HG03139 (cell line): ENCODE results near the gene STX5.
"Not testable (repeated sequence)": the region's sequence is repeated elsewhere in the genome, so short reads cannot be mapped to it uniquely, and the experiment has no call there.

Source experiments
- ATAC-seq: cut with Tn5 transposase; IDR thresholded peaks from one replicate; pipeline ENCODE4 v1.9.1; 2021; ENCODE audit not compliant: unreplicated experiment

STX5 gene

GRCh38 chr11:62830904-62831519 is 839 bp downstream of the STX5 start:
- ATAC-seq = no peak

- not testable (repeated sequence) for ATAC-seq
Measured at GRCh38 chr11:62828130-62828529, 3.7 kb downstream of the STX5 start.

- no peak for ATAC-seq
Measured at GRCh38 chr11:62823677-62824076, 8.2 kb downstream of the STX5 start.

- ATAC-seq = no peak
Measured at GRCh38 chr11:62817129-62817528, 14.7 kb downstream of the STX5 start.

GRCh38 chr11:62816557-62816956 is 15.3 kb downstream of the STX5 start:
- no peak for ATAC-seq

- no peak for ATAC-seq
Measured at GRCh38 chr11:62811659-62812058, 20.2 kb downstream of the STX5 start.

GRCh38 chr11:62810748-62811147 is 21.1 kb downstream of the STX5 start:
- no peak for ATAC-seq

- ATAC-seq = no peak
Measured at GRCh38 chr11:62806611-62807121, 25.2 kb downstream of the STX5 start.

GRCh38 chr11:62805961-62806441 is 25.9 kb downstream of the STX5 start:
- ATAC-seq = no peak

GRCh38 chr11:62805076-62805892 is 26.6 kb downstream of the STX5 start, which contains the start of gene NXF1:
Gene NXF1, minus strand, starts transcription at chr11:62805440. Its CDS starts 84 bp downstream, at chr11:62805356.
- peak; percentile 78 for ATAC-seq

- ATAC-seq = peak; percentile 10
Measured at GRCh38 chr11:62804310-62805075, 27.4 kb downstream of the STX5 start.

GRCh38 chr11:62801071-62801470 is 30.8 kb downstream of the STX5 start:
- no peak for ATAC-seq

- no peak for ATAC-seq
Measured at GRCh38 chr11:62799486-62799885, 32.4 kb downstream of the STX5 start.

- no peak for ATAC-seq
Measured at GRCh38 chr11:62796281-62796680, 35.6 kb downstream of the STX5 start.

- no peak for ATAC-seq
Measured at GRCh38 chr11:62794201-62794775, 37.6 kb downstream of the STX5 start.

- no peak for ATAC-seq
Measured at GRCh38 chr11:62792202-62792575, 39.7 kb downstream of the STX5 start.

- peak; percentile 62 for ATAC-seq
Measured at GRCh38 chr11:62791501-62792201, 40.2 kb downstream of the STX5 start, which contains the start of gene TMEM223. Gene TMEM223, minus strand, starts transcription at chr11:62792006. Its CDS starts 12 bp downstream, at chr11:62791994.

GRCh38 chr11:62789576-62789975 is 42.3 kb downstream of the STX5 start:
- ATAC-seq = no peak

- ATAC-seq = no peak
Measured at GRCh38 chr11:62788991-62789390, 42.9 kb downstream of the STX5 start.
